ENCODE measurements around the gene KCNC2.

The KCNC2 gene

DNA sequence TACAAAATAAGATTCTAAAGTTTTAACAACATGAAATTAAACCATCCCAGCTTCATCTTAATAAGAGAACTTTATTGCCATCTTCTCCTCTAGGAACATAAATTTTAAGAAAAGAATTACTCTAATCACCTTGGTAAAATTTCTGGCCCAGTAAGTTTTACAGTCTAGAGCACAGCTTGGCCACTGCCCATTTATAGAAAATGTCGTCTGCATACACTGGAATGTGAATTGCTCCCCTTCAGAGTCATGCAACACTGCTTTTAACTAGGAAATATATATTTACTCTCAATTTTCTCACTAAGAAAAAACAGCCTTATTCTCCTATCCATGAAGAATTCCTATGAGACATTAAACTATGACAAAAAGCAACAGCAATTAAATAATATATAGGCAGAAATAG lies 48.2 kb downstream of the KCNC2 start:
- Histone ChIP-seq H3K9me3 (replicated peaks; ENCODE audit: low read length) (no peaks in the 10 kb centered on the region), H3K36me3 (ENCODE audit: insufficient read depth, low read length) (no peaks in the 10 kb centered on the region), H3K9ac (ENCODE audit: low read depth, low read length) (no peak overlapping the region), H3K27me3 (ENCODE audit: control insufficient read depth, insufficient read depth, low read length) (peaks cover 10% of the 10 kb centered on the region), H3K4me1 (ENCODE audit: control insufficient read depth, insufficient read depth, low read length) (no peaks in the 10 kb centered on the region), H3K4me3 (ENCODE audit: low read length) (no peak overlapping the region), H3K4me2 (ENCODE audit: low read length) (no peak overlapping the region)

DNA sequence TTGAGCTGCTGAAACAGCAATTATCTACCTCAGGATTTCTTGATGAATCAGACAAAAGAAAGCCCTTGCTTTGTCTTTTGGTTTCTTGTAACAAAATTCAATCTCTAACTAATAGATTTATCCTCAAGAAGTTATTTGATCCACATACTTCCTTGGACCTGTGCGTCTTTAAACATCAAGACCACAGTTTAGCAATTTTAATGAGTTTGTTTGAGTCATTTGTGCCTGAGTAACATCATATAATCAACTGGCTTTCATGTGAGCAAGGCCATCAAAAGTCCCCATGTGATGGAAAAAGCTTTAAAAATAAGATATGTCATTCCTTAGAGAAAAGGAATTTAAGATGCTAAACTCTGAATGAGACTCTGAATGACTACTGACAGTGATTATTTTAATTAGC lies 52.3 kb downstream of the KCNC2 start:
- Histone ChIP-seq H3K4me3 (ENCODE audit: low read length) (no peak overlapping the region), H3K4me2 (ENCODE audit: low read length) (no peak overlapping the region), H3K4me1 (ENCODE audit: control insufficient read depth, insufficient read depth, low read length) (no peaks in the 10 kb centered on the region), H3K9me3 (replicated peaks; ENCODE audit: low read length) (no peaks in the 10 kb centered on the region), H3K9ac (ENCODE audit: low read depth, low read length) (no peak overlapping the region), H3K27me3 (ENCODE audit: control insufficient read depth, insufficient read depth, low read length) (peaks cover 11% of the 10 kb centered on the region), H3K36me3 (ENCODE audit: insufficient read depth, low read length) (no peaks in the 10 kb centered on the region)

DNA sequence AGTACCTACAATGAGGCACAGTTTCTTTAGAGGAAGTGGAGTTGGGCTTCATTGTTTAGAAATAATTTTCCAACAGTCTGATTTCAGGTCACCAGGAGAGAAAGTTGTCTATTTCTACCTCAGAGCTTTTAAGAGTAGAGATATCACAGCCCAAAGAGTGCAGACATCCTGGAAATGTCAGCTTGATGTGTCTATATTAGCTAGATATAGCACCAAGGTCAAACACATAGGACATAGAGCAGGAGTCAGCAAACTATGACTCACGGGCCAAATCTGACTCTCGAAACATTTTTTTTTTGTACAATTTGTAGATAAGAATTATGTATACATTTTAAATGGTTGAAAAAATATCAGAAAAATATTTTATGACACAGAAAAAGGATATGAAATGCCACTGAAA lies 53.7 kb downstream of the KCNC2 start:
- H3K4me3 ChIP-seq (ENCODE audit: low read length): no peak overlapping the region

DNA sequence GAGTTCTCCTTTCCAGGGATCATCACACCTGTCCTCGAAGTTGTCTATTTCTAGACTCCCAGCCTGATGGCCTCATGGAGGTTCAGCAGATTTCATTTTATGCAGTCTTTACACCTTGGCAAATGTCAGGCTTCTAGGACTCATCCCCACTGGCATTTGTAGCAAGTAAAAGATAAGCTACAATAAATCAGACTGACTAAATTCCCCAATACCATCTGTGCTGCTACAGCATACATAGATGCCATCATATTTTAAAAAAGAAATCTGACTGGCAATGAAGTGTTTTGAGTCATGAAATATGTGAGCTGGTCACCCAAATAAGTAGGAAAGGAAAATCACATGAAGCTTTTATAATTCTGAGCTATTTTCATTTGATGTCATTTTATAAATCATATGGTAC lies 55.3 kb downstream of the KCNC2 start:
- Histone ChIP-seq H3K9ac (ENCODE audit: low read depth, low read length) (no peak overlapping the region), H3K36me3 (ENCODE audit: insufficient read depth, low read length) (no peaks in the 10 kb centered on the region), H3K4me2 (ENCODE audit: low read length) (no peak overlapping the region), H3K9me3 (replicated peaks; ENCODE audit: low read length) (no peaks in the 10 kb centered on the region), H3K4me1 (ENCODE audit: control insufficient read depth, insufficient read depth, low read length) (no peaks in the 10 kb centered on the region), H3K4me3 (ENCODE audit: low read length) (no peak overlapping the region), H3K27me3 (ENCODE audit: control insufficient read depth, insufficient read depth, low read length) (peaks cover 11% of the 10 kb centered on the region)

More for the DNA sequence above, 53.7 kb downstream of the KCNC2 start:
- Histone ChIP-seq H3K9ac (ENCODE audit: low read depth, low read length) (no peak overlapping the region), H3K36me3 (ENCODE audit: insufficient read depth, low read length) (no peaks in the 10 kb centered on the region), H3K4me2 (ENCODE audit: low read length) (no peak overlapping the region), H3K4me1 (ENCODE audit: control insufficient read depth, insufficient read depth, low read length) (no peaks in the 10 kb centered on the region), H3K9me3 (replicated peaks; ENCODE audit: low read length) (no peaks in the 10 kb centered on the region), H3K27me3 (ENCODE audit: control insufficient read depth, insufficient read depth, low read length) (peaks cover 11% of the 10 kb centered on the region)

DNA sequence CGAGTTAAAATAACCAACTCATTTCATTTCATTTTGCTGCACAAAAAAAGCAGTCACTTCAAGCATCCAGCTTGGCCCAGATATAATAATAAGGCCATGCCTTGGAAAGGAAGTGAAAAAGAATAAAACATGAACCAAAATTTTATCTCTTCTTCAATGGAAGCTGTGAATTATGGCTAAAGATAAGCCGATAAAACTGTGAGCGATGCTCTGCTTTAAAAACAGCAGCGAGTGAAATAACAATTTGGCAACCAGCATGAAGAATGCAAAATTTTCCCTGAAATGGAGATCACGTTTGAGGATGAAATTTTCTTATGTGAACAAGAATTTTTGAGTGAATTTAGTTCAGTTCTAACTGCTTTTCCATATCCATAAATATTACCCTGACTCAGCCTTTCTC lies 70.4 kb downstream of the KCNC2 start:
- H3K27me3 ChIP-seq (ENCODE audit: control insufficient read depth, insufficient read depth, low read length): peaks cover 4% of the 10 kb centered on the region
- H3K4me2 ChIP-seq (ENCODE audit: low read length): no peak overlapping the region
- no peak overlapping the region for H3K9ac ChIP-seq (ENCODE audit: low read depth, low read length)
- no peak overlapping the region for H3K4me3 ChIP-seq (ENCODE audit: low read length)
- H3K9me3 ChIP-seq (replicated peaks; ENCODE audit: low read length): no peaks in the 10 kb centered on the region
- no peaks in the 10 kb centered on the region for H3K4me1 ChIP-seq (ENCODE audit: control insufficient read depth, insufficient read depth, low read length)
- H3K36me3 ChIP-seq (ENCODE audit: insufficient read depth, low read length): no peaks in the 10 kb centered on the region

DNA sequence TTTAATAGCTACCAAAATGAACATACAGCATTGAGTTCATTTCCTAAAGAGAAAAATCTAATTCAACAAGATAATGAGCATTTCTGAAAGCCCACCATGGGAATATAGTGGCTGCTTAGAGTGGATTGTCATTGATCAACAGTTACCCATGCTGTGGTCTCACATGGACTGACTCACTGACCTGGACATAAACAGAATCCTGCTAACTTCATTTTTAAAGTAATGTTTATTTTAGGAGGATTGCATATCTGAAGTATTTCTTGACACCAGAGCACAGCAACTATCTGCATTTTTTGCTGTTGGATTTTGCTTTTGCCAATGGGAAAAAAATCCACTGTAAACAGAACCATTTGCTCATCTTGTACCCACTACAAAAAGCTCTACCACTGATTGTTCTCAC lies 71.7 kb downstream of the KCNC2 start:
- no peaks in the 10 kb centered on the region for H3K9me3 ChIP-seq (replicated peaks; ENCODE audit: low read length)
- no peak overlapping the region for H3K9ac ChIP-seq (ENCODE audit: low read depth, low read length)
- H3K27me3 ChIP-seq (ENCODE audit: control insufficient read depth, insufficient read depth, low read length): peaks cover 4% of the 10 kb centered on the region
- H3K4me2 ChIP-seq (ENCODE audit: low read length): no peak overlapping the region
- H3K4me1 ChIP-seq (ENCODE audit: control insufficient read depth, insufficient read depth, low read length): no peaks in the 10 kb centered on the region
- H3K4me3 ChIP-seq (ENCODE audit: low read length): no peak overlapping the region
- no peaks in the 10 kb centered on the region for H3K36me3 ChIP-seq (ENCODE audit: insufficient read depth, low read length)

DNA sequence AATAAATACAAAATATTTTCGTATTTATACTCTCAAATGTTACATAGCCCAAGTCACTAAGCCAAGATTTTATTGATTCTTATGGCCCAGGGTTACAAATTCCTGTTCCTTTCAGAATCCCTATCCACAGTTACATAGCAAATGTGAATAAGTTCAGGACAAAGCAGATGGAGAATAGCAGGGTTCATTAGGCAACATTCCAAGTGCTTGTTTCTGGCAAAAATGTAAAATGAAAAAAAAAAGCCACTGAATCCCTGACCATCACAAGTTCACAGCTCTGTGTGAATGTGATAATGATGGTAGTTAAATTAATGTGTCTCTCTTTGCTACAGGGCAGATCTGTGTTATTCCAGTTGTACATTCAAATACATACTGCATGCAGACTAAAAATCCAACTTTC lies 74.6 kb downstream of the KCNC2 start:
- Histone ChIP-seq H3K4me1 (ENCODE audit: control insufficient read depth, insufficient read depth, low read length) (no peaks in the 10 kb centered on the region), H3K9ac (ENCODE audit: low read depth, low read length) (no peak overlapping the region), H3K4me3 (ENCODE audit: low read length) (no peak overlapping the region), H3K27me3 (ENCODE audit: control insufficient read depth, insufficient read depth, low read length) (peaks cover 4% of the 10 kb centered on the region), H3K9me3 (replicated peaks; ENCODE audit: low read length) (no peaks in the 10 kb centered on the region), H3K4me2 (ENCODE audit: low read length) (no peak overlapping the region), H3K36me3 (ENCODE audit: insufficient read depth, low read length) (no peaks in the 10 kb centered on the region)

DNA sequence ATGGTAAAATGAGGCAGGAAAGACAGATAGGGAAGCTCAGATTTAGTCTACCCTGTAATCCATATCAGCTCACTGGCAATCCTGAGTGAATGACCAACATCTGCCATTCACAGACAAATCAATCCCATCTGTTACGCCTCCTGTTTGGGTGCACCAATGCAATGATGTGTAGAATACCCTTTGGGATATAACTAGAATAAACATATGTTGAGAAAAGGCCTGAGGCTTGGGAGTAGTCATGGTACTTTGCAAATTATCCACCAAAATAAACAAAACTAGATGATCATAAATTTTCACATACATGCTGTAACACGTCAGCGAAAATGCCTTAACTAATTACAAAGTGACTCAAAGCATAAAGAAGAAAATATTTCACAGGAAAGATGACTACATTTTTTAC lies 78.8 kb downstream of the KCNC2 start:
- Histone ChIP-seq H3K36me3 (ENCODE audit: insufficient read depth, low read length) (no peaks in the 10 kb centered on the region), H3K4me2 (ENCODE audit: low read length) (no peak overlapping the region), H3K9ac (ENCODE audit: low read depth, low read length) (no peak overlapping the region), H3K27me3 (ENCODE audit: control insufficient read depth, insufficient read depth, low read length) (no peaks in the 10 kb centered on the region), H3K4me3 (ENCODE audit: low read length) (no peak overlapping the region), H3K4me1 (ENCODE audit: control insufficient read depth, insufficient read depth, low read length) (no peaks in the 10 kb centered on the region), H3K9me3 (replicated peaks; ENCODE audit: low read length) (no peaks in the 10 kb centered on the region)

DNA sequence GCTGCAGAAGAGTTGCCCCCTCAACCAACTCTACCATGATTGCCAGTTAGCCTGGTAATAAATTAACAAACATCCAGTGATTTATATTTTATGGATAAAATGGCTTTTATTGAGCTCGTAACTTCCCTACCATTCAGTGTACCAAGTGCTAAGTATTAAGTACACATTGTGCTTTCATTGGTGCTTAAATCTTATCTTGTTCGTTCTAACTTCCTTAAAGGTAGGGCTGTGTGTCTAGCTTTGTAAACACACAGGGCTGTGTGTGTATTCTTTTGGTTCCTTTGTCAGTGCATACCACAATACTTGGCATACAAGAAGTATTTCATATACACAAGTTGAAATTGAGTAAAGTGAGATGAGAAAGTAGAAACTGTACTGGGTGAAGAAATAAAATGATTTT lies 80.4 kb downstream of the KCNC2 start:
- no peaks in the 10 kb centered on the region for H3K4me1 ChIP-seq (ENCODE audit: control insufficient read depth, insufficient read depth, low read length)
- H3K27me3 ChIP-seq (ENCODE audit: control insufficient read depth, insufficient read depth, low read length): no peaks in the 10 kb centered on the region
- H3K4me3 ChIP-seq (ENCODE audit: low read length): no peak overlapping the region
- H3K4me2 ChIP-seq (ENCODE audit: low read length): no peak overlapping the region
- no peak overlapping the region for H3K9ac ChIP-seq (ENCODE audit: low read depth, low read length)
- no peaks in the 10 kb centered on the region for H3K36me3 ChIP-seq (ENCODE audit: insufficient read depth, low read length)
- H3K9me3 ChIP-seq (replicated peaks; ENCODE audit: low read length): no peaks in the 10 kb centered on the region

DNA sequence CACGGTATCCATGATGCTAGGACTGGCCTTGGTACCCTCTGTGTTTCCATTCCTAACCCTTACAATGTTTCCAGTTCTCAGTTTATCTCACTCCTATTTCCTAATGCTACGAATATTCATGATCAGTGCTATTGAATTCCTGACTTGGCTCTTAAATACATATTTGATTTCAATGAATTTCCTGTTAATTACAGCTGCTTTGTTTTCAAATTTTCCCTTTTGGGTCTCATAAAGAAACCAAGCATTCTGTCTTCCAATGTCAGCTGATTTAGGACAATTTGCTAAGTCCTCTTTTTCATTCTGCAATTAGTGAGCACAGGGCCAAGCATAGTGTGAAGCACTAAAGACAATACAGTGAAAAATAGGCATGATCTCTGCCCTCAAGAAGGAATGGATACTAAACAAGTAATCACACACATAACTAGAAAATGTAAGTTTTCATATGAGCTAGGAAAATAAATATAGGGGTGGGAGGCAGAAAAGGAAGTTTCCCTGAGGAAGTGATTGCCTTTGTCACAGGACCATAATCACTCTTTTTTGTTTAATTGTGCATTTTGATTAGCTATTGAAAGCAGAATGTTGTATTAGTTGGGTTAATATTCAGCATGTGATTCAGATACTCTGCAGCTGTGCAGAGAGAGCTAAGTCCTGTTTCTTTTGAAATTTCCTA lies 88.5 kb downstream of the KCNC2 start:
- no peaks in the 10 kb centered on the region for H3K4me1 ChIP-seq (ENCODE audit: control insufficient read depth, insufficient read depth, low read length)

DNA sequence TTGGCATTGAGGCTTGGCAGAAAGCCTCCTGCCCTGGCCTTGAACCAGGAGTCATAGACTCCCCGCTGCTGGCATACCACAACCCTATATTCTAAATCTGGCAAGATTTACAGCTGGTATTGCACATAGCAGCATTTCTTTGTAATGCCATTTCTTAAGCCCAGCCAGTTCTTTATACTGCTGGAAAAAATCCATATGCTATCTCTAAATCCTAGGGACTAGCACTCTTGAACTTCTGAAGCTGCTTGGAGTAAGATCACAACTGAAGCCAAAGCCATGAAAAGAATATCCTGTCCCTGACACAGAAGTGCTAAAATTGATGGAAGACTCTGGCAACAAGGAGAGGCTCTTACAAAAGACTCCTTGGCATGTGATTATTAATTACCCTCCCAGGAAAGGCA lies 89.3 kb downstream of the KCNC2 start:
- Histone ChIP-seq H3K27me3 (ENCODE audit: control insufficient read depth, insufficient read depth, low read length) (peaks cover 11% of the 10 kb centered on the region), H3K36me3 (ENCODE audit: insufficient read depth, low read length) (no peaks in the 10 kb centered on the region), H3K4me2 (ENCODE audit: low read length) (no peak overlapping the region), H3K9me3 (replicated peaks; ENCODE audit: low read length) (no peaks in the 10 kb centered on the region), H3K4me1 (ENCODE audit: control insufficient read depth, insufficient read depth, low read length) (no peaks in the 10 kb centered on the region), H3K9ac (ENCODE audit: low read depth, low read length) (no peak overlapping the region), H3K4me3 (ENCODE audit: low read length) (no peak overlapping the region)

More for the DNA sequence above, 88.5 kb downstream of the KCNC2 start:
- H3K9me3 ChIP-seq (replicated peaks; ENCODE audit: low read length): no peaks in the 10 kb centered on the region
- peaks cover 11% of the 10 kb centered on the region for H3K27me3 ChIP-seq (ENCODE audit: control insufficient read depth, insufficient read depth, low read length)
- no peak overlapping the region for H3K4me3 ChIP-seq (ENCODE audit: low read length)
- no peak overlapping the region for H3K4me2 ChIP-seq (ENCODE audit: low read length)
- no peaks in the 10 kb centered on the region for H3K36me3 ChIP-seq (ENCODE audit: insufficient read depth, low read length)
- no peak overlapping the region for H3K9ac ChIP-seq (ENCODE audit: low read depth, low read length)

DNA sequence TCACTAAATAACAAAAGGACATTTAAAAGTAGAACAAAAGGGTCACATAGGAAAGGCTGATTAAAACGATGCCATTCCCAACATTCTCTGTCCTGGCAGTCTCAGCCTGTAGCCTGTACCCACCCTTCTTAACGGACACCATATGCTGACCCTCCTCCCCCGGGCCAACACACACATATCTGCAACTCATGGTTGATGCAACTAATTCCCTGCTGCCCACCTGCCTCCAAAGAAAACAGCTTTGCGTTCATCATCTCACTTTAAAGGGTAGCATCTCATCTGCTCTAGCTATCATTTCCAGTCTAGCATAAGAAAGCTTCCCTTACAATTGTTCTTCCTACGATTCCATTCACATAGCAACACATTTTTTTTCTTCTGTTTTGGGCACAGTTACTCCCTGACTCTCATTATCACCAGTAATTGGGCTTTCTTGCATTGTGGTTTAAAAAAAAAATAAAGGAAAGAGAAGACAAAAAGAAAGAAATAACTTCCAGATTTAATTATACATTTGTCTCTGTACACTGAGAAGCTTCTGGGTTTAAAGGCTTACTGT lies 92.9 kb downstream of the KCNC2 start:
- Histone ChIP-seq H3K4me3 (ENCODE audit: low read length) (no peak overlapping the region), H3K27me3 (ENCODE audit: control insufficient read depth, insufficient read depth, low read length) (peaks cover 6% of the 10 kb centered on the region), H3K4me2 (ENCODE audit: low read length) (no peak overlapping the region), H3K4me1 (ENCODE audit: control insufficient read depth, insufficient read depth, low read length) (no peaks in the 10 kb centered on the region), H3K9ac (ENCODE audit: low read depth, low read length) (no peak overlapping the region), H3K36me3 (ENCODE audit: insufficient read depth, low read length) (no peaks in the 10 kb centered on the region), H3K9me3 (replicated peaks; ENCODE audit: low read length) (no peaks in the 10 kb centered on the region)
